ENCODE measurements around the gene PDSS2. TPM values are rescaled to one million over a fixed set of nuclear protein-coding genes. Genes with fewer than 3 reads are reported as not detected.
"Not testable (repeated sequence)": the region's sequence is repeated elsewhere in the genome, so short reads cannot be mapped to it uniquely, and the experiment has no call there.

Gene PDSS2
- total RNA-seq, 4 donors from 2014 or later: 4.3 to 14.7 (median 12.1) TPM

DNA sequence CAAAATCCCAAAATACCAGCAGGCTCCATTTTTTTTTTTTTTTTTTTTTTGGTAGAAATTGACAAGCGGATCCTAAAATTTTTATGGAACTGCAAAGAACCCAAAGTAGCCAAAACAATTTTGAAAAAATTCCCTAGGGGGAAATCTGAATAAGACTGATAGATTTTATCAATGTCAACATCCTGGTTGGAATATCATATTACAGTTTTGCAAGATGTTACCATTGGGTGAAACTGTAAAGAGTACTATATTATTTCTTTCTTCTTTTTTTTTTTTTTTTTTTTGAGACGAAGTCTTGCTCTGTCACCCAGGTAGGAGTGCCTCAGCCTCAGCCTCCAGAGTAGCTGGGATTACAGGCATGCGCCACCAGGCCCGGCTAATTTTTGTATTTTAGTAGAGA is 314.7 kb downstream of the PDSS2 start:
- H3K36me3 ChIP-seq: no peaks in the 10 kb centered on the region
- no peak for DNase-seq (ENCODE audit: low spot score in 2 of 2)
- TF ChIP-seq POLR2AphosphoS5 (IDR thresholded peaks at IDR 0.05): no peak
- TF ChIP-seq POLR2A (IDR thresholded peaks at IDR 0.05): no peak
- TF ChIP-seq, protein P1, sequence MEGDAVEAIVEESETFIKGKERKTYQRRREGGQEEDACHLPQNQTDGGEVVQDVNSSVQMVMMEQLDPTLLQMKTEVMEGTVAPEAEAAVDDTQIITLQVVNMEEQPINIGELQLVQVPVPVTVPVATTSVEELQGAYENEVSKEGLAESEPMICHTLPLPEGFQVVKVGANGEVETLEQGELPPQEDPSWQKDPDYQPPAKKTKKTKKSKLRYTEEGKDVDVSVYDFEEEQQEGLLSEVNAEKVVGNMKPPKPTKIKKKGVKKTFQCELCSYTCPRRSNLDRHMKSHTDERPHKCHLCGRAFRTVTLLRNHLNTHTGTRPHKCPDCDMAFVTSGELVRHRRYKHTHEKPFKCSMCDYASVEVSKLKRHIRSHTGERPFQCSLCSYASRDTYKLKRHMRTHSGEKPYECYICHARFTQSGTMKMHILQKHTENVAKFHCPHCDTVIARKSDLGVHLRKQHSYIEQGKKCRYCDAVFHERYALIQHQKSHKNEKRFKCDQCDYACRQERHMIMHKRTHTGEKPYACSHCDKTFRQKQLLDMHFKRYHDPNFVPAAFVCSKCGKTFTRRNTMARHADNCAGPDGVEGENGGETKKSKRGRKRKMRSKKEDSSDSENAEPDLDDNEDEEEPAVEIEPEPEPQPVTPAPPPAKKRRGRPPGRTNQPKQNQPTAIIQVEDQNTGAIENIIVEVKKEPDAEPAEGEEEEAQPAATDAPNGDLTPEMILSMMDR (IDR thresholded peaks at IDR 0.05): no peak
- TF ChIP-seq EP300 (IDR thresholded peaks at IDR 0.05): no peak
- H3K9me3 ChIP-seq: no peaks in the 10 kb centered on the region
- H3K4me1 ChIP-seq: no peaks in the 10 kb centered on the region
- H3K4me3 ChIP-seq: no peak overlapping the region
- WGBS: 79% methylated on average over 4 of the region's 4 CpGs
- no peaks in the 10 kb centered on the region for H3K27me3 ChIP-seq
- H3K27ac ChIP-seq: no peak overlapping the region

DNA sequence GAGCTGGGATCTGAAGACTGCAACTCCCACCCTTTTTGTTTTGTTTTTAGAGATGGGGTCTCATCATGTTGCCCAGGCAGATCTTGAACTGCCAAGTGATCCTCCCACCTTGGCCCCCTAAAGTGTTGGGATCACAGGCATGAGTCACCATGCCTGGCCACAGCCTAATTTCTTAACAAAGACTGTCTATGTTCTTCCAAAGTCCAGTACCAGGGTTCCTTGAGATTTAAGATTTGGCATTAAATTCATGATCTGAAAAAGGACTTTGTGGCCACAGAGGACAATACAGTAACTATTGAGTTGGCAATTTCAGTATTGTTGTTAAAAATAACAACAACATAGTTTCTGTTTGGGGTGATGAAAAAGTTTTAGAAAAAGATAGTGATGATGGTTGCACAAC is 315.4 kb downstream of the PDSS2 start:
- Histone ChIP-seq H3K27ac (no peak overlapping the region), H3K27me3 (no peaks in the 10 kb centered on the region), H3K36me3 (no peaks in the 10 kb centered on the region), H3K4me1 (no peaks in the 10 kb centered on the region), H3K9me3 (no peaks in the 10 kb centered on the region), H3K4me3 (no peak overlapping the region)
- DNase-seq (ENCODE audit: low spot score in 2 of 2): no peak
- TF ChIP-seq, protein P1 (IDR thresholded peaks at IDR 0.05): no peak
- TF ChIP-seq EP300 (IDR thresholded peaks at IDR 0.05) (no peak), POLR2AphosphoS5 (IDR thresholded peaks at IDR 0.05) (no peak)

DNA sequence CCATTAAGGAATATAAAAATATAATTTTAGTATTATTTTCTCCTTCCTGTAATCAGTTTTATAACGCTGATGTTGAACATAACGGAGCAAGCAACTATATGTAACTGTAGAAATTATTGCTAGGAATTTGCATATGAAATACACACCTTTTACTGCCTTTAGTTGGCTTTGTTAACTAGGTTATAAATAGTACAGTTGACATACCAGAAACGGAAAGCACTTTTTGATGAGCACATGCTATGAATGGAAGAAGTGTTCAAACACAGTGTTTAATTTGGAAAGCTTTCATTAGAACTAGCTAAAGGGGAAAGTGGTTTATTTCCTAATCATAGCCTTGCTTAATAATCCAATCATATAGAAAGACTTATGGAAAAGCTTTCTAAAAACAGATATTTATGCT is 318.8 kb downstream of the PDSS2 start:
- Histone ChIP-seq H3K27ac (no peak overlapping the region), H3K4me3 (no peak overlapping the region), H3K27me3 (no peaks in the 10 kb centered on the region), H3K36me3 (no peaks in the 10 kb centered on the region), H3K9me3 (no peaks in the 10 kb centered on the region), H3K4me1 (no peaks in the 10 kb centered on the region)
- no peak for DNase-seq (ENCODE audit: low spot score in 2 of 2)
- 44% methylated on average over 3 of the region's 3 CpGs for WGBS
- TF ChIP-seq EP300 (IDR thresholded peaks at IDR 0.05) (no peak), POLR2AphosphoS5 (IDR thresholded peaks at IDR 0.05) (no peak), POLR2A (IDR thresholded peaks at IDR 0.05) (no peak)
- TF ChIP-seq, protein P1 (IDR thresholded peaks at IDR 0.05): no peak

DNA sequence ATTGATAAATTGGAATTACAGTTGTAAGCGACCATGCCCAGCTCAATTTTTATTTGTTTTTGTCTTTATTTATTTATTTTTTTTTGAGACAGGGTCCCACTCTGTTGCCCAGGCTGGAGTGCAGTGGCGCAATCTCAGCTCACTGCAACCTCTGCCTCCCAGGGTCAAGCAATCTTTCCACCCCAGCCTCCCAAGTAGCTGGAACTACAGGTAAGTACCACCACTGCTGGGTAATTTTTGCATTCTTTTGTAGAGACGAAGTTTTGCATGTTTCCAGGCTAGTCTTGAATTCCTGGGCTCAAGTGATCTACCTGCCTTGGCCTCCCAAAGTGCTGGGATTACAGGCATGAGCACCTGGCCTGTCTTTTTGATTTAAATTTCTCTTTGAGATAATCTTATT is 323.0 kb downstream of the PDSS2 start:
- not testable (repeated sequence) for DNase-seq (ENCODE audit: low spot score in 2 of 2); H3K27me3 ChIP-seq; H3K9me3 ChIP-seq; H3K36me3 ChIP-seq; H3K4me1 ChIP-seq; H3K27ac ChIP-seq; H3K4me3 ChIP-seq
- WGBS: 91% methylated on average over 3 of the region's 3 CpGs

DNA sequence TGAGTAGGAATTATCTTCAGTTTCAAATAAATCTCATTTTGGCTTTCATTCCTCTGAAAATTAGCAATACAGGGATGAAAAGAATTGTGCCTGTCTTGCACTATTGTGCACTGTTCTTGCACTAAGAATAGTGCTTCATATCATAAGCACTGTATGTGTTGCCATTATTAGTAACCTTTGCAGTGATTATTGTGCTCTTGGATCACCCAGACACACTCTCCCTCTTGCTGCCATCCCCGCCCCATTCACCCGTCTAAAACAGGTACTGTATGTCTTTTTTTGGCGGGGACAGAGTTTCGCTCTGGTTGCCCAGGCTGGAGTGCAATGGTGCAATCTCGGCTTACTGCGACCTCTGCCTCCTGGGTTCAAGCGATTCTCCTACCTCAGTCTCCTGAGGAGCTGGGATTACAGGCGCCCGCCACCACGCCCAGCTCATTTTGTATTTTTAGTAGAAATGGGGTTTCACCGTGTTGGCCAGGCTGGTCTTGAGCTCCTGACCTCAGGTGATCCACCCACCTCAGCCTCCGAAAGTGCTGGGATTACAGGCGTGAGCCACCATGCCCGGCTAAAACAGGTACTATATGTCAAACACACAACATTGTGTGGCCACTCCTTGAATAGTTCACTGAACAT is 324.2 kb downstream of the PDSS2 start:
- not testable (repeated sequence) for H3K4me3 ChIP-seq, H3K4me1 ChIP-seq
- 95% methylated on average over 14 of the region's 14 CpGs for WGBS

DNA sequence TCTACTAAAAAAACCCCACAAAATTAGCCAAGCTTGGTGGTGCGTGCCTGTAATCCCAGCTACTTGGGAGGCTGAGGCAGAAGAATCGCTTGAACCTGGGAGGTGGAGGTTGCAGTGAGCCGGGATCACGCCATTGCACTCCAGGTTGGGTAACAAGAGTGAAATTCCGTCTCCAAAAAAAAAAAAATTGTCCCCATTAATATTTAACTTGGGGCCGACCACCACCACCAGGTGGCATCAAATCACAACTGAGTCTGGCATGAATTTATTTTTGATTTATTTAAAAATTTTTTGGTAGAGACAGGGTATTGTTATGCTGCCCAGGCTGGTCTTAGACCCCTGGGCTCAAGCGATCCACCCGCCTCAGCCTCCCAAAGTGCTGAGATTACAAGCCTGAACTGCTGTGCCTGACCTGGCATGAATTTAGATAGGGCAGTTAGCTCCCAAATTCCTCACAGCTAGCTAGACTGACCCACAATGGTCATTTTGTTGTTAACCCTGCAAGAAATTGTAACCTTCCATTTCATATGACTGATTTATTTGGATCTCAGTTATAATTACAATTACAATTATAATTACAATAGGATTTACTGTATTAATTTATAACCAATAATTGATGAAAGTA is 326.9 kb downstream of the PDSS2 start:
- no peak for TF ChIP-seq POLR2A (IDR thresholded peaks at IDR 0.05)
- no peaks in the 10 kb centered on the region for H3K4me1 ChIP-seq
- no peaks in the 10 kb centered on the region for H3K9me3 ChIP-seq
- DNase-seq (ENCODE audit: low spot score in 2 of 2): peak in 1 of 2 donors; percentile 6
- no peaks in the 10 kb centered on the region for H3K36me3 ChIP-seq
- no peaks in the 10 kb centered on the region for H3K27me3 ChIP-seq
- no peak overlapping the region for H3K27ac ChIP-seq
- H3K4me3 ChIP-seq: no peak overlapping the region
- 58% methylated on average over 8 of the region's 8 CpGs for WGBS

More for the DNA sequence above, 324.2 kb downstream of the PDSS2 start:
- not testable (repeated sequence) for H3K27ac ChIP-seq; H3K36me3 ChIP-seq; DNase-seq (ENCODE audit: low spot score in 2 of 2); H3K9me3 ChIP-seq; H3K27me3 ChIP-seq

Measured in suprapubic skin (tissue), 4 donors.